Left lobe of liver (tissue), 2 donors: ENCODE results near the gene MTA1. TPM values are rescaled to one million over a fixed set of nuclear protein-coding genes. Genes with fewer than 3 reads are reported as not detected.

Source experiments
- ATAC-seq: fragments of 200-7000 bp; cut with Tn5 transposase; one replicate; pipeline ENCODE4 v1.9.1; 2020; ENCODE audit warnings: mild to moderate bottlenecking, moderate library complexity
- DNase-seq: peaks from one replicate; pipeline ENCODE4 v3.0.0-alpha.2; 2020; ENCODE audit warnings: low spot score
- total RNA-seq: library from RNA; stranded (reverse); gene quantifications from one replicate; pipeline ENCODE4 v1.2.1, GENCODE V29; 2021
- donor health status: DM: no; HTN: no; CAD: no; lungs with moderate emphysema.
- donor health status: DM: no; HTN: yes; CAD: no.

The MTA1 gene
- total RNA-seq, 1 donor from 2014 or later: 39.2 TPM

- no peak for DNase-seq
- ATAC-seq: no peak
These were observed 74.4 kb downstream of the MTA1 start for GRCh38 chr14:105493921-105494605.

- DNase-seq: no peak
- ATAC-seq: no peak
These were observed 74.9 kb downstream of the MTA1 start for GRCh38 chr14:105494606-105494929.

- DNase-seq: peak; percentile 97
- ATAC-seq: peak; percentile 37
These were observed 75.7 kb downstream of the MTA1 start for GRCh38 chr14:105495101-105495989.

- peak; percentile 46 for ATAC-seq
- DNase-seq: peak; percentile 91
These were observed 76.6 kb downstream of the MTA1 start for GRCh38 chr14:105495990-105496830.

GRCh38 chr14:105496831-105497591 lies 77.4 kb downstream of the MTA1 start:
- ATAC-seq: peak; percentile 33
- peak; percentile 72 for DNase-seq

- ATAC-seq (peak; percentile 53), DNase-seq (peak; percentile 91)
These were observed 78.2 kb downstream of the MTA1 start for GRCh38 chr14:105497671-105498429.

GRCh38 chr14:105498430-105499255 lies 79.0 kb downstream of the MTA1 start:
- no peak for ATAC-seq

GRCh38 chr14:105499256-105500035 lies 79.8 kb downstream of the MTA1 start:
- ATAC-seq (no peak), DNase-seq (no peak)

More at GRCh38 chr14:105498430-105499255, 79.0 kb downstream of the MTA1 start:
- no peak for DNase-seq

- ATAC-seq (no peak), DNase-seq (no peak)
These were observed 80.6 kb downstream of the MTA1 start for GRCh38 chr14:105500036-105500725.

- ATAC-seq (no peak), DNase-seq (no peak)
These were observed 81.1 kb downstream of the MTA1 start for GRCh38 chr14:105500726-105501101.

- ATAC-seq (no peak), DNase-seq (no peak)
These were observed 82.1 kb downstream of the MTA1 start for GRCh38 chr14:105501504-105502291.

- no peak for DNase-seq
These were observed 83.0 kb downstream of the MTA1 start for GRCh38 chr14:105502446-105503295.

GRCh38 chr14:105503296-105503640 lies 83.6 kb downstream of the MTA1 start:
- no peak for DNase-seq

More at GRCh38 chr14:105502446-105503295, 83.0 kb downstream of the MTA1 start:
- ATAC-seq: no peak

GRCh38 chr14:105503935-105504692 lies 84.5 kb downstream of the MTA1 start:
- DNase-seq: no peak
- no peak for ATAC-seq

More at GRCh38 chr14:105503296-105503640, 83.6 kb downstream of the MTA1 start:
- ATAC-seq: no peak

GRCh38 chr14:105505101-105505500 lies 85.5 kb downstream of the MTA1 start:
- DNase-seq: no peak

More at GRCh38 chr14:105505101-105505500, 85.5 kb downstream of the MTA1 start:
- no peak for ATAC-seq
